Ramos (cell line): Measurements from ENCODE around the gene MEGF6.

Experiments
- in situ Hi-C: fragments of 300-500 bp; cut with MboI; formaldehyde crosslinking; loops from one replicate; pipeline ENCODE4 v1.14.3; 2022; ENCODE audit warnings: low sequenced_read_pairs; ENCODE audit not compliant: unreplicated experiment

The MEGF6 gene

DNA sequence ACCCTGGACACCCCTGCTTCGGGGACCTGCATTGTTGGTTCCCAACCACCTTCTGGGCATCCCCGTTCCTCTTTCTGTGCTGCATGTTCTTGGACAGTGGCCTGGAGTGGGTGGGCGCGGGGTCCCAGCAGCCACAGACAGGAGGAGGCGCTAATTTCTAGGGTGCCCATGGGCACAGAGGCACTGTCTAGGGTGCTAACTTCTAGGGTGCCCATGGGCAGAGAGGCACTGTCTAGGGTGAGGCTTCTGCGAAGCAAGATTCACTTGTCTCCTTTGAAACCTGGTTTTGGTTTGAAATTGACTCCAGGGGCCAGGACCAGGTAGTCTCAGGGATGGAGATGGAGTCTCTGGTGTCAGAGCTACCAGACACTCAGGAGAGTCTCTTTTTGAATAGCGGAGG is 815 bp upstream of the MEGF6 start:
- in situ Hi-C loops, result no loop called here

DNA sequence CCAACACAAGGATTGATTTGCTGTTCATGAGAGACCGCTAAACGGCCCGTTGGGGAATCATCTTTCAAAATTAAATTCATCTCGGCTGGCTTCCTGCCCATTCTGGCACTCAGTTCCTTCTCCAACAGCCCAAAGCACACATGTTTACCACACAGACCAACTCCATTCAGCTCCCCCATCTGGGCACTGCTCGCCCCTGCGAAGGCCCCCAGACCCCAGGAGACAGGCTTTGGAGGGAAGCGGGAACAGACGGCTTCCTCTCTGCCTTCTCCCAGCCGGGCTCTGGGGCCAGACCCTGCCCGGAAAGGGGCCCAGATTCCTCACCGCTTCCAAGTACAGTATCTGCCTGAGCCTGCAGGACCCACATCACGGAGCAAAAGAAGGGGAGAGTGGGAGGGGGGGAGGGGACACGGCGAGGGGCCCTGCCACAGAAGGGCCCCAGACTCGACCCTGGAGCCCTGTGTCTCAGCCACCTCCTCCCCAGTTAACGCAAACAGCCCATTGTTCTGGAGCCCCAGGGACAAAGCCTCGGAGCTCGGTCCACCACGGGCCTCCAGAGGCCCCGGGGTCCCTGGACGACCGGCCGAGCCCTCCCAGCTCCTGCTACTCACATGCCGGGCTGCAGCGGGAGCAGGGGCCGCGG is 660 bp downstream of the MEGF6 start:
- in situ Hi-C loops, result no loop called here

DNA sequence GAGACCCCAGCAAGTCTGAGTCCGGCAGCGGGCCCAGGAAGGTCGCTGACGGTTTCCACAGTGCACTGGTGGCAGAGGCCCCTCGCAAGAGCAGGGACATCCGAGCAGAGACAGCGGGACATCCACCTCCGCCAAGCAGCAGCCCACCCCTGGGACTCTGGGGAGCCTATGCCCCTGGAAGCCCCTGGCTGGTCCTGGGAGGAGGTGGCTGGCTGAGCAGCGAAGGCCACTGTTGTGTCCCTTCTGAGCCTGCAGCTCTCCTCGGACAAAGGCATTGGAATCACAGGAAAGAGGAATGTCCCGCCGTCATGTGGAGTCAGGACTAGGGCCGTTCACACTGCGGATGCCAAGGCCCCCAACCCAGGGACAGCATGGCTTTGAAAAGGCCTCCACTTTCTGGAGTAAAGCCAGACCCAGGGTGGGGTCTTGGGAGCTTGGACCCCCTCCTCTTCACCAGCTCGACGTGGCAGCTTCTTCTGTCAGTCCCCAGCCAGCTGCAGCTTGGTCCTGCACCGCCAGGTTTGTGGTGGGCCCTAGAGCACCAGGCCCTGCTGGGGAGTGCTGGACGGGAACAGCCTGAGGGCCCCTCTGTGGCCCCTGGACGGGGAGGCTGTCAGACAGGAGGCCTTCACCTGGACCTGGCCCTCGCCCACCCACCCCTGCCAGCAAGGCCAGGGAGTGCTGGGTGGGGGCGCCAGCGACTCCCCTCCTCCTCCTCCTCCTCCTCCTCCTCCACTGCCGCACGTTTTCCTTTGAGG is 1.4 kb downstream of the MEGF6 start:
- in situ Hi-C loops, result no loop called here

DNA sequence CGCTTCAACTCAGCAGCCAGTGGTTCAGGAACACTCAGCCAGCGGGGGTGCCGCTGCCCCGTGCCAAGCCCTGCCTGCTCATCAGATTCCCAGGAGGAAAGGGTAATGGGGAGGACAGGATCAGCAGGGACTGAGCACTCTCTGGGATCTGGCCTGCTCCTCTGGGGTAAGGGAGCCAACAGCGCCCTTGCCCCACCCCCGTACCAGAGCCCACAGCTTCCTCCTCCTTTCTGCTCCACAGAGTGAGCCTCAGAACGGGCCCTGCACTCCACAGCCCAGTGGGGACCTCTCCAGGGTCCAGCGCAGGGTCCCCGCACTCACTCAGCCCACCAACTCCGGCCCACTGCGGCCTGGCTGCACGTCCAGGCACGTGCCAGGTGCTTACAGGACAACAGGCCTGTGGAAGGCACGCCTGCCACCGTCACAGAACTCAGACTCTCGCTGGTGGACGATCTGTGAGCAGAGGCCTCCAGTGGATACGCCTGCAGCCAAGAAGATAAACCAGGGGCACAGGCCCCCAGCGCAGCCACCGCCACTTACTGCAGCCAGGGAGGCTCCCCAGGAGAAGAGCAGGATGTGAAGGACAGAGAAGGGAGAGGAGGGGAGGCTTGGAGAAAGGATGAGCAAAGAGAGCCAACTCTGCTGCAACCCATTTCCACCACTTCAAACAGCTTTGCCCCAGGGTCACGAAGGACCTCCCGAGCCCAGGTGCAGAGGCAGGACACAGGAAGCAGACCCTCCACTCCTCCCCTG is 2.1 kb downstream of the MEGF6 start:
- in situ Hi-C loops, result no loop called here

DNA sequence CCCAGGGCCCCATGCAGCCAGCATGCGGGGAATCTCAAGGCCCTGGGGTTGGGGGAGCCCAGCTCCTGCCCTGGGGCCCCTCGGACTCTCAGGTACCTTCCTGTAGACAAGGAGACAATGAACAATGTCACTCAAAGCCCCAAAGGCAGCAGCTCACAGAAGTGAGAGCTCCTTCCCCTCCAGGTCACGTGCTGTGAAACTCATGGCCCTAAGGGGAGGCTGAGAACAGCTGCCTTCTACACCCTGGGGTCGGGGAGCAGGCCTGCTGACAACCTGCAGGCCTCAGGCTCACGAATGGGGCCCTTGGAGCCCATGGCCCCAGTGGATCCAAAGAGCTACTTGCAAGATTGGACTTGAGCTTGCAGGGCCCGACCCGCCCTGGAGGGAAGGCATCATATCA is 3.2 kb downstream of the MEGF6 start:
- in situ Hi-C loops, result no loop called here

DNA sequence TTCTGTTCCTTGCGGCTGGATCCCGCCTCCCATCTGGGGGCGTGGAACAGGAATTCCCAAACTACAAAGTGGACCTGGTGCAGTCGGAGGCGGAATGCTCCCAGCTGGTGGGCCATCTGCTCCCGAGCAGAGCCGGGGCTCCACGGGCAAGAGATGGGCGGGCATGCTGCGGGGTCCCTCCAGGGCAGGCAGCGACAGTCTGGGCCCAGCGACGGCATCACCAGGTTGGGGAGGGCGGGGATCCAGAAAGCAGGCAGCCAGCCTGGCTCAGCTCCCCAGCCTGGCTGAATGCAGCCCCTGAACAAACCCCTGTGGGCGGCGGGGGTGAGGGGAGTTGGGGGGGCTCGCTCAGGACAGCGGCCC is 3.6 kb downstream of the MEGF6 start:
- in situ Hi-C loops, result no loop called here

DNA sequence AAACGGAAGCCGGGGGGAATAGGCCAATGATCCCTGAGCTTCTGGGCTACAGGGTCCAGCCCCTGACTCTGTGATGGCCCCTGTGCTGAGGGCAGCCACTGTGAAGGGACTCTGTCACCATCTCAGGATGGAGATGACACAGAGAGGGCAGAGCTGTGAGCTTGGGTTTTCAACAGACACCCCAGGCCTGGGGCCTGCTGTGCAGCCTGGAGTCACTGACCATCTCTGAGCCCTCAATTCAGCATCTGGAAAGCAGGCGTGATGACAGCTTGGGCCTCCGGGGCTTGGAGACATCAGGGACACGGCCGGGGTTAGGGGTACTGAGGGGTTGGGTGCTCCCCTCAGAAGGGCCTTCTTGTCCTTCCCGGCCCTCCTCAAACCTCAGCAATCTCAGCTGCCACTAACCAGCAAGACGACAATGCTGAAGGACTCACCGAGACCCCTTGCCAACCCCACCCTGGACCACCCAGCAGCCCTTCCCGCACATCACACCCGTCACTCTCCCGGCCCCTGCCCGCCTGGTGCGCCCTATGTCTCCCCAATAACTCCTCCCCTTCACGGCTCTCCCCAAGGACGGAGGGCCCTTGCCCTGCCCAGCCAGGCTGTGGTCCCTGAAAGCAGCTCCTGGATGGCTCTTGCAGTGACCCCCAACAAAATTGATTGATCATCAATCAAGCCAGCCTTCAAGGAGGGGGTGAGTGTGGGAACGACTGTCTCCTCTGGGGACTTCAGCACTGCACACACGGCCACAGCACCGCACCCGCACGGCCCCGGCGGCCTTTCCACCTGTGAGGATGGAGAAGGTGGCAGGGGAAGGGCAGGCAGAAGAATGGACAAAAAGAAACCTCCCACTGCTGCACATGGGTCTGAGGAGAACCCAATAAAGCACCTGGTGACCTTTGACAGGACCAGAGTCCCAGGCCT is 4.3 kb downstream of the MEGF6 start:
- in situ Hi-C loops, result no loop called here

DNA sequence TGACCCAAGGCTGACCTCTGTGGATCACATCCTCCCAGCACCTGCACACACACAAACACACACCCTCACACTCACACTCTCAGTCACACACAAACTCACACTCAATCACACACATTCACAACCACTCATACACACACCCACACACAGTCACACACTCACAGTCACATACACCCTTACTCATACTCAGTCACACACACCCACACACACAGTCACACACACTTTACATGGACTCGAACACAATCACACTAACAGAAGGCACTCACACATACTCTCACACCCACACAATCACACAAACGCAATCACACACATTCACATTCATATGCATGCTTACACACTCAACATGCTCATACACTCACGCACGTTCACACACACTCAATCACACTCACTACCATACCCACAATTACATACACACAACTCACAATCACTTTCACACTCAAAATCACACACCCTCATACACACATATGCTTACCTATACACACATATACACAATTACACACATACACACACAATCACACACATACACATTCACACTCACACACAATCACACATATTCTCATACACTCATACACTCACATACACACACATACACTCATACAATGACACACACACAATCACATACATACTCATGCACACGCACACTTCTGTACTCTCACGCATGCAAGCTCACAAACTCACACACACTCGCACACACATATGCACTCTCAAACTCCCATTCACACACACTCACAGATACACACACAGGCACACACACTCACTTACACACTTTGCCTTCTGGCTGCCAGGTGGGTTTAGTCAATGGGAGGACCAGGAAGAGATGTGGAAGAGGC is 6.1 kb downstream of the MEGF6 start:
- in situ Hi-C loops, result no loop called here

DNA sequence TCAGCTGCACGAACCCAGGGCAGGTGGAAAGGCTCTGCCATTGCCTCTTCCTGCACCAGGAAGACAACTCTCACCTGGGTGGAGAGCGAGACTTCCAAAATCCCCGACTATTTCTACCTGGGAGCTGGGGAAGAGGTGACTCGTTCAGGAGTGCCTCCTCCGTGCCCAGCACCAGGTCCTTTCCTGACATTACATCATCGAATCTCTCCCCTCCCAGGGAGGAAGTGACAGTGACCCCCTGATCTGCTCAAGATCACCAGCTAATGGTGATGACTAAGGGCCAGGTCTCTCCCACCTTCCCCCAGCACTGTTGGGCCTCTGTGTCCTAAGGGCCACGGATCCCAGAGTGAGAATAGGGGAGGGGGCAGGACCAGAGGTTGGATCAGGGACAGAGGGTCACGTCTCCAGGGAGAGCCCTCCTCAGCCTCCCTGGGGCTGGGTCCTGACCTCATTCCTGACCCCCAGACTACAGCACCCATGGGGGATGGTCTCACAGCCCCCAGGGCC is 6.8 kb downstream of the MEGF6 start:
- in situ Hi-C loops, result no loop called here

DNA sequence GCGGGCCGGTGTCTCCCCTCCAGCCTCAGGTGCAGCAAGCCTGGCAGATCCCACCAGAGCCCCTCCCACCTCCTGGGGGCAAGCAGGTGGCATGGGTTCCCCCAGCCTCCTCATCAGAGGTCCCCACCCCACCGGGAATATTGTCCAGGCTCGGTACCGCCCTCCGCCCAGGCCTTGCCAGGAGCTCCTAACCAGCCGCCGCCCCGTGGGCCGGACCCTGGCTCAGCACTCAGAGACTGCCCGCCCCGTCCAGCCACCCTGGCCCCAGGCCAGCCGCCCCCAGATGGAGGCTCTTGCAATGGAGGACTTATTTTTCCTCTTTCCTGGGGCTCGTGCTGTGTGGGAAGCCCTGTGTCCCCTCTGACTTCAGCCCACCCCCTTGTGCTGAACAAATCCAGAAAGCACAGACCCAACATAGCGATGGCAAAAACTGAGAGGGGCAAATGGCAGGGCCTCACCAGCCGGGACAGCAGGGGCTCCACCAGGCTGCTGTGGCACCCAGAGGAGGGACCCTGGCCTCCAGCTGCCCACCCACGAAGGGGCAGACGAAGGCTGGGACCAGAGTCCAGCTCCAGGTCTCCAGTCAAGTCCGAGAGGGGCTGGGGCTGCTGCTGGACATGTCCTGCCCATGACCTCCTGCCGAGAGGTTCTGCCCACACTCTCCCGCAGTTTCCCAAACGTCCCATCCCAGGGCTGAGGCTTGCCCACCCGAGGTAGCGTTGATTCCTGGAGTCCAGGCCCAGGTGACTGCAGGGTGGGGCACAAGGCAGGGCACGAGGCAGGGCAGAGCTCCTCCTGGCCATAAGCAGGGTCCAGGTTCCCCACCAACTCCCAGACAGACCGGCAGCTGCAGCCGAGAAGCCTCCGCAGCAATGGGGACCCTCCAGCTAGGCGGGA is 7.5 kb downstream of the MEGF6 start:
- in situ Hi-C loops, result no loop called here

DNA sequence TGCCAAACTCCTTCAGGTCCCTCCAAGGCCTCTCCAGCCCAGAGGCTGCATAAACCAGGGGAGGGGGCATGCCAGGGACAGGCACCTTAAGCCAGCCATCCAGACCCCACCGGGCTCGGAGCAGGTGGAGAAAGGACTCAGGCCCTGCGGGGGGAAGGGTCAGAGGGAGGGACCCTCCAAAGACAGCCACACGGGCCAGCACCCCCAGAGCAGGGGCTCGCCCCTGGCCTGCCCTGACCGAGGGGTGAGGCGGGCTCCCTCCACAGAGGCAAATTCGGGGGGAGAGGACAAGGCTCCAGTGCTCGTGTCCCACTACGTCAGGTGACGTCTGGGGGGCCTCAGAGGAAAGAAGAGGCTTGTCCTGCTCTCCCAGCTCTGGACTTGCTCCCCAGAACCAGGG is 8.2 kb downstream of the MEGF6 start:
- in situ Hi-C loops, result no loop called here

DNA sequence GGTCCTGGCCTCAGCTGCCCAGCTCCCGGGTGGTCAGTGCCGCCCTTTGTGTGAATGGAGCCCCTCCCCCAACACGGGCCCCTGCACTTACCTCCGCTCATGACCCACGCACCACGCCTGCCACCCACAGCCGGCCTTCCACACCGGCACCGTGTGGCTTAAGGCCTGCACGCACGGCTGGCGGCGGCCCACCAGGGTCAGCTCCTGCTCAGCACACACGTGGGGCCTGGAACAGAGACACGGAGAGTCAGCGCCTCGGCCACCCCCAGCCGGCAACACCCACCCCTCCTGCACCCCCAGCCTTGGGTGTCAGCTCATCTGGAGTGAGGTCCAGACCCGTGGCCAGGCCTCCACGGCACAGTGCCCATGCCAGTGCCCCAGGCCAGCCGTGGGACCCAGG is 8.9 kb downstream of the MEGF6 start:
- in situ Hi-C loops, result no loop called here

DNA sequence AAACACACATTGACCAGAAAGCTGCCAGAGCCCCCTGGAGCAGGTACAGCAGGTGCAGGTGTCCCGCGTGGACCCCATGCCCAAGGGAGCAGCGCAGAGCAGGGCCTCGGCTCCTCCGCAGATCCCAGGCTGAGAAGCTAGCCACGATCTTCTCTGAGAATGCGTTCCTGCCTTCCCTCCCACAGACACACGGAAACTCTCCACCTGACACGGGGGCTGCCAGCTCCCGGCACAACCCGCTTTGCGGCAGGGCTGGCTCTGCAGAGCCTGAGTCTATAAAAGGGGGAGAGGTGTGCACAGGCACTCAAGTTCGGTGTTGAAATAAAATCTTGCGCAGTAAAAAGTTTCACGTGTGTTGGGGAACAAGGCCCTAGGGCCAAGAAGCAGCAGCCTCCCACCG is 9.6 kb downstream of the MEGF6 start:
- in situ Hi-C loops, result no loop called here

DNA sequence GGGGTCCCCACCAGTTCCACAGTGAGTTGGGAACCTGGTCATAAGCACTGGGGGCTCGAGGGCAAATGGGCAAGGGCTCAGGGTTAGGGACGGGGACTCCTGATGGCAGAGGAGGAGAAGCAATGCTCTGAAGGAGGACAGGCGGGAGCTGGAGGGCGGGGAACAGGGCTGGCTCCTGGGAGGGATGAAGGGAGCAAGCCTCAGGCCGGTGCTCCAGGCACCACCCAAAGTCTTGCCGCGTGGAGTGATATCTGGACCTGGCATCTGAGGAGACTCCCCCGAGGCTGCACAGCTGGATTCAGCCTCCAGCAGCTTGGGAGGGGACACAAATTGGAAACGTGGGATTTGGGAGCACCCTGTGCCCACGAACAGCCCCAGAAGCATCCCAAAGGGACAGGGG is 11.0 kb downstream of the MEGF6 start:
- in situ Hi-C loops, result no loop called here

DNA sequence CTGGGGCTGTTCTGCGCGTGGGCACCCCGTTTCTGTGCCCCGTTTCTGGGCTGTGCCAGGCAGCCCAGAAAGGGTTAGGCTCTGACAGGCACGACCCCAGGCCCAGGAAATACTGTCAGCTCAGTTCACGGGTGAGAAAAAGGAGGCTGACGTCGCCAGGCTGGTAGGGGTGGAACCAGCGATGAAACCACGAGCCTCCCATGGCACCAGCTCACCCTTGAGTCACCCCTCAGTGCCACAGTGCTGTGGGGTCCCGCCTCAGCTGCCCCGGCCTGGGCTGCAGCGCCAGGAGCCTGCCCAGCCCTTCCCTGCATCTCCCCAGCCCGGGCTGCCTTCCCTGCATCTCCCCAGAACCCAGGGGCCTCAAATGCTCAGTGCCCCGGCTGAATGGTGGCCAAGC is 11.5 kb downstream of the MEGF6 start:
- in situ Hi-C loops, result no loop called here

DNA sequence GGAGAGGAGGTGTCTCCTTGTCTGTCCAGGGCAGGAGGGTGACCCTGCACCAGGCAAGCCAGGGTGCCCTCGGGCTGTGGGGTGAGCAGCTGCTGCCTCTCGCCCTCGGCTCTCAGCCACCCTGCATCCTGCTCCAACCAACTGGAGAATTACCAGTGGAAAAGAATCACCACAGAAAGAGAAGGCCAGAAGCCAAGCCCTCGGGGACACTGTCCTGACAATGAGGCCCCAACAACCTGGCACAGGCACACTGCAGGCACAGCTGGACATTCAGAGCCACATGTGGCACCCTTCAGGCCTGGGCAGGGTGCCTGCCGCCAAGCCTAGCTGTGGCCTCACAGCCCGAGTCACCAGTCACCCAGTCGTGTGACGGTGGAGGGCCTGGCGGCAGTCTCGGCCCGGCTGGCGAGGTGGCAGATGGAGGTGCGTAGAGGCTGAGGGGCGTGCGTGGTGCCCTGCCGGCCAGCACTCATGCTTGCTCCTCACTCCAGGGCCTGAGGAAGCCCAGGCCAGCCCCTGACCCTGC is 12.0 kb downstream of the MEGF6 start:
- in situ Hi-C loops, result no loop called here

DNA sequence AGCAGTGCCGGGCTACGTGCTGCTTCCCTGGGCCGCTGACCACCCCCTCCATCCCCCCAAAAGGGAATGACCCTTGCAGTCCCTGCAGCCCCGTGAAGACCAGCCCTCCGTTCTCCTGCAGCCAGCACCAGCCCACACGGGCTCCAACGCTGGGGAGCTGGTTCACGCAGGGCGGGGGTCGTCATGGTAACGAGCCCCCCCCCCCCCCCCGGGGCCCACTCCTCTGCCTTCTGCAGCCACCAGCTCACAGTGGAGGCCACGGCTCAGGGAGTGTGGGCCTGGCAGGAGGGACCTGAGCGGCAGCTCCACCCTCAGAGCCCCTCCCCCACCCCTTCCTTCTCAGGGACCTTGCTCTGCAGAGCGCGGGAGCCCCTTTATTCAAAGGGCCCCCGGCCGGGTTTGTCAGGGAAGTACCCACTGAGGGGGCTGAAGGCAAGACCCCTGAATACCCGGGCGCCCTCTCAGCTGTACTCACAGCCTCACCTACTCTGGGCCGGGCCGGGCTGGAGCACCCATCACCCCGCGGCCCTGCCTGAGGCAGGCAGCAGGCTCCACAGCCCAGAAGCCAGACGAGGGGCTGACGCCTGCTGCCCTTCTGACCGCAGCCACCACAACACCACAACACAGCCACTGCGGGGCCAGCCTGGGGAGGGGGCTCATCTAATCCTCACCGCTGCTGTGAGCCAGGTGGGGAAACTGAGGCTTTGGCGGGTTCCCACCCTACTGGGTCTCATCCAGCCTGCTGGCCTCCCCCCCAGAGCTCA is 12.6 kb downstream of the MEGF6 start:
- in situ Hi-C loops, result no loop called here
